Skeletal muscle tissue (tissue), 4 donors: Measurements from ENCODE around the gene BLOC1S1. TPM values are rescaled to one million over a fixed set of nuclear protein-coding genes. Genes with fewer than 3 reads are reported as not detected.
A peak's percentile ranks its signal among the peaks of the same experiment; 100 is the strongest.

Experiments
- H3K27ac ChIP-seq: one replicate; pipeline ENCODE4 v1.7.0; 2013; ENCODE audit warnings: mild to moderate bottlenecking, low read depth, low read length, inconsistent platforms
- H3K27me3 ChIP-seq, 3 donors: one replicate each; pipeline ENCODE4 v1.7.0; 2013; ENCODE audit warnings: low read length in 3 of 3; ENCODE audit not compliant: control insufficient read depth in 3 of 3, insufficient read depth in 3 of 3
- H3K36me3 ChIP-seq, 3 donors: one replicate each; pipeline ENCODE4 v1.7.0; 2013; ENCODE audit warnings: low read length in 3 of 3; ENCODE audit not compliant: control insufficient read depth in 3 of 3, insufficient read depth in 3 of 3
- H3K4me1 ChIP-seq, 3 donors: one replicate each; pipeline ENCODE4 v1.7.0; 2013; ENCODE audit warnings: low read length in 3 of 3, mild to moderate bottlenecking in 3 of 3; ENCODE audit not compliant: control insufficient read depth in 3 of 3, insufficient read depth in 3 of 3
- H3K4me3 ChIP-seq, 3 donors: one replicate each; pipeline ENCODE4 v1.7.0; 2013; ENCODE audit warnings: low read length in 3 of 3
- H3K9ac ChIP-seq, 3 donors: one replicate each; pipeline ENCODE4 v1.7.0; 2013; ENCODE audit warnings: low read length in 3 of 3, mild to moderate bottlenecking in 3 of 3, moderate library complexity in 2 of 3, low read depth in 1 of 3
- H3K9me3 ChIP-seq, 3 donors: one replicate each; pipeline ENCODE4 v1.7.0; 2013; ENCODE audit warnings: low read length in 3 of 3; ENCODE audit not compliant: control insufficient read depth in 3 of 3
- total RNA-seq: library from RNA; depleted of rRNA; stranded (reverse); fragments of >200 nt; gene quantifications from one replicate; pipeline ENCODE4 v1.2.3, GENCODE V29; 2014
- donor health status: Osteomylitis.

The BLOC1S1 gene
- total RNA-seq, 1 donor from 2014 or later, result 42.3 TPM

DNA sequence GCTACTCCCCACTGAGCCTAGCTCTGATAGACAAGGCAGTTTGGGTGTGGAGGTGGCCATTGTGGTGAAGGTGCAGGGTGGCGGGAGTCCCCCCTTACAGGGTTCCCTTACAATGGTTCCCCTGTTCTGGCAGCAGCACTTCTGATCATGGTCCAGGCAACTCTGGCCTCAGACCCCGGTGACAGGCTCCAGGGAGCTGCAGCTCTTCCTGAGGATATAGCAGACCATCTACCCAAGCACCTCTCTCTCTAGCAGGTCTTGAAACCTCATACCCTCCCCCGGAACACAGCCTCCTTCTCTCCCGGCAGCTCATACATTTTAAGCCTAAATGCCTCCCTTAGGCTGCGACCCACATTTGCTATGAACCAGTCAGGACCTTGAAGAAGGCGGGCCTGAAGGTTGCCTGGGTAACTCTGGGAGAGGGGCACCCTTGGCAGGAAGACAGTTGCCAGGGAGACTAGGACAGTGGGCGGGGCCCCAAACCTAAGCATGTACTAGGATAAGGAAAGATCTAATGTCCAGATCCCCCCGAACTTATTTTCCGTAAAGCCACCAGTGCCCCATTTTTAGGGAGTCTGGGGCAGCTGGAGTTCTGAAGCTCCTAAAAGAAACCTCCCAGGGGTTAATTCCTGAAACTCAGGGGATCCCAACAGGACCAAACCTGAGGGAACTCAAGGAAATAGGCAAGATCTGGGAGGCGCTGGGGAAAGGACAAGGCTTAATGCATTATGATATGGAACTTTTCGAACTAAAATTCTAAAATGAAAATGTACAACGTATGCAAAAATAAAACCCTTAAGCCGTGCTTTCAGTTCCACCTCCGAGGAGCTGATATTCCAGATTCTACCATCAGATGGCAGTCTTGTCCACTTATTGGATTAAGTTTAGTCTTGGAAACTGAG lies 22.5 kb downstream of the BLOC1S1 start:
- Histone ChIP-seq H3K4me1 (peaks cover 17 to 22% (median 20%) of the 10 kb centered on the region in 3 donors), H3K27ac (peak overlapping the region; percentile 28), H3K4me3 (peak overlapping the region; percentile 61 to 88 (median 74)), H3K36me3 (no peaks in the 10 kb centered on the region), H3K27me3 (peaks cover 0 to 4% (median 0%) of the 10 kb centered on the region in 3 donors), H3K9ac (peak overlapping the region; percentile 58 to 87 (median 65)), H3K9me3 (no peaks in the 10 kb centered on the region)

DNA sequence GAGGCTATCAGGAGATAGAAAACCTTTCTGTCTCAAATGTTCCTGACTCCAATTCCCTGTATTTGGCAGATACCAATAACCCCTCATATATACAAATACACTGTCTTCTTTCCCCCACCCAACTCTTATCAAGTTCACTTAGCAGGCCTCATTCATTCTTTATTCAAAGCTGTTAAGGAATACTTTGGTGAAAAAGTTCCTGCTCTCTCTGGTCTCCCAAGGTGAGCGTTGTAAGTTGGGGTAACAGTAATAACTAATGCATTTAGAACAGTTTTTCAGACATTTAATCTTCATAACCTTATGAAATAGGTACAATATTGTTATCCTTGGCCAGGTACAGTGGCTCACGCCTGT lies 23.2 kb downstream of the BLOC1S1 start:
- Histone ChIP-seq H3K36me3 (no peaks in the 10 kb centered on the region), H3K4me3 (no peak overlapping the region)

DNA sequence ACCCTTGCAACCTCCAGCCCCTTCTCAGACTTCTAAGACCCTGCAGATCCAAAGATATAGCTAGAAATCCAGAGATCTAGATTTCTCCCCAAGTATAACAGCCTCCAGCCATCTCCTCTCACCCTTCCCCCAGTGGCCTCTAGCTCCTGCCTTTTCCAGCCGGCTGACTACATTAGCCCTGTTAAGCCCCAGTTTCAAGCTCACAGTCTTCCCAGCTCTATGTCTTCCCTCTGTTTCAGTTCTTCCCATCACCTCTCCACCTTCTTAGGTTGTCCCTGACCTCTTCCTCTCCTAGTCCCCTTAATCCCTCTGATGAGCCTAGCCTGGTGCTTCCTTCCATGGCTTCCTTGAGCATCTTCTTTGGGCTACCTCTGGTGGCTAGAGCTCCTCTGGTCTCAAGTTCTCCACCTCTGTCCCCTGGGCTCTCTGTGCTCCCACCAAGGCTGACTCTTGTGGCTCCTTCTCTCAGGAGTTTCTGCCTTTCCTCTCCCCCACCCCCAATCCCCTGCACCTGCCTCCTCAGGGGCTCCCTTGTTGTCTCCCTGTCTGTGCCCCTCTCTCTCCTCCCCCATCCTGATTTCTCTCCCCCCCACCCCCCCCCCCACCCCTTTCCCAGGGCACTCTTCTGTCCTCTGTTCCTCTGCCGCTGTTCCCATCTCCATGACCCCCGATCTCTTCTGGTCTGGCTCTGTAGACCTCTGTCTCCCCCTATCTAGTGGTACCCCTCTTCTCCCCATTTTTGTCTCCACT lies 26.3 kb downstream of the BLOC1S1 start:
- peak overlapping the region in 2 of 3 donors; percentile 40 to 61 for H3K4me3 ChIP-seq
- no peak overlapping the region for H3K27ac ChIP-seq
- peak overlapping the region in 1 of 3 donors; percentile 33 for H3K9ac ChIP-seq

More for the DNA sequence above, 23.2 kb downstream of the BLOC1S1 start:
- peaks cover 23 to 27% (median 27%) of the 10 kb centered on the region in 3 donors for H3K4me1 ChIP-seq
- H3K9ac ChIP-seq, result no peak overlapping the region
- no peak overlapping the region for H3K27ac ChIP-seq
- H3K9me3 ChIP-seq, result no peaks in the 10 kb centered on the region
- H3K27me3 ChIP-seq, result peaks cover 0 to 4% (median 0%) of the 10 kb centered on the region in 3 donors

DNA sequence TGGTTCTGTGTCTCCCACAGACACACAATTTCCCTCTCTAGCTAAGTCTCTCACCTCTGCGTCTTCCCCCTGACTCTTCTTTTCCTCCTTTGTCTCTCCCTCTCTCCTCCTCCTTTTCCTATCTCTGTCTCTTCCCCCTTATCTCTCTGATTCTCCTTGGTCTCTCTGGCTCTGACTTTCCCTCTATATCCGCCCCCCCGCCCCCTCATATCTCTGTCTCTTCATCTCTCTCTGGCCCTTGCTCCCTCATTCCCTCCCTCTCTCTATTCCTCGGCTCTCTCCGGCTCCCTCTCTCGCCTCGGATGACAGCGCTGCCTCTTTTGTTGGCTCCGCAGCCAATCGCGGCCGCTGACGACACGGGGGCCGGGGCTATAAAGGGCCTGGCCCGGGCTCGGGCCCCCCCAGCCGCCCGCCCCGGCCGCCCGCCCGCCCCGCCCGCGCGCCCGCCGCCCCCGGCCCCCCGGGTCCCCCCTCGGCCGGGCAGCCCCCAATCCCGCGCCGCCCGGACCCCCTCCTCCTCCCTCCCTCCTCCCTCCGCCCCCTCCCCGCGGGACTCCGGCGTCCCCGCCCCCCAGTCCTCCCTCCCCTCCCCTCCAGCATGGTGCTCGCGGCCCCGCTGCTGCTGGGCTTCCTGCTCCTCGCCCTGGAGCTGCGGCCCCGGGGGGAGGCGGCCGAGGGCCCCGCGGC lies 27.0 kb downstream of the BLOC1S1 start, which contains the start of gene GDF11:
TSS of gene GDF11 (plus strand) at position 404 of the 687 bp plus-strand sequence. CDS start at position 599, 195 bp downstream.
- Histone ChIP-seq H3K27ac (no peak within 1 kb of the TSS), H3K36me3 (no peaks in the 10 kb centered on the region), H3K9ac (peak within 1 kb of the TSS; percentile 20 to 72 (median 38)), H3K4me3 (peak within 1 kb of the TSS; percentile 66 to 80 (median 76)), H3K4me1 (peaks cover 25 to 34% (median 30%) of the 10 kb centered on the region in 3 donors), H3K9me3 (no peaks in the 10 kb centered on the region), H3K27me3 (peaks cover 0 to 4% (median 0%) of the 10 kb centered on the region in 3 donors)

More for the DNA sequence above, 26.3 kb downstream of the BLOC1S1 start:
- Histone ChIP-seq H3K9me3 (no peaks in the 10 kb centered on the region), H3K27me3 (peaks cover 0 to 4% (median 0%) of the 10 kb centered on the region in 3 donors), H3K36me3 (no peaks in the 10 kb centered on the region), H3K4me1 (peaks cover 32 to 41% (median 36%) of the 10 kb centered on the region in 3 donors)

GRCh38 chr12:55743406-55744339 lies 27.8 kb downstream of the BLOC1S1 start:
- peaks cover 18 to 32% (median 29%) of the 10 kb centered on the region in 3 donors for H3K4me1 ChIP-seq
- peak overlapping the region; percentile 20 to 72 (median 38) for H3K9ac ChIP-seq
- peak overlapping the region; percentile 66 to 80 (median 76) for H3K4me3 ChIP-seq
- no peak overlapping the region for H3K27ac ChIP-seq
- H3K36me3 ChIP-seq, result peaks cover 0 to 1% (median 0%) of the 10 kb centered on the region in 3 donors
- peaks cover 0 to 4% (median 0%) of the 10 kb centered on the region in 3 donors for H3K27me3 ChIP-seq
- no peaks in the 10 kb centered on the region for H3K9me3 ChIP-seq

DNA sequence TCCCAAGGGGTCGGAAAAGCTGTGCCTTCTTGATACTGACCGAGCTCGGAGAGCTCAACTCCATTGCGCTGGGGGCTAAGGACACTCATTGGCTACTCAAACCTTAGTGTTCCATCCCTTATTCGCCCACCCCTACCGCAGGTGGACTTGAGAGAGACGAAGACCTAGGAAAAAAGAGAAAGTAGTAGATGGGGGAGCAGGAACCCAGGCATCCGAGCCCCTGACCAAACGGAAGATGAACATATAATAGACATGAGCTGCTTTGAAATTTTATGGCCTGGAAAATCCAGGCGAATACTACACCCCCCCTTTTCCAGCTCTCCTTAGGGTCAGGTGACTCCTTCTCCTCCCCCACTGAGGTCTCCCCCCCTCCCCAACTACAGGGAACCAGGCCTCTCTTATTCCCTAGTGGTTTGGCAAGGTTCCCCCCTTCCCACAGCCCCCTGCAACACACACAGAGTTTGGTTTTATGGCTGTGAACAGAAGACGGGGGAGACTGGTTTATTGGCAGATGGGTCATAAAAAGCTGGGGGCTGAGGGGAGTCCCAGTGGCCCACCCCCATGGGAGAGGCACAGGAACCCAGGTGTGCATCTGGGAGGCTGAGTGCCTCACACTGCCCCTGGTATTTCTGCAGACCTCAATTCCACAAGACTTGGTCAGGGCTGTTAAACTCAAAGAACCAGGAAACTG lies 28.6 kb downstream of the BLOC1S1 start:
- Histone ChIP-seq H3K9ac (peak overlapping the region in 2 of 3 donors; percentile 45 to 72), H3K9me3 (no peaks in the 10 kb centered on the region), H3K27ac (no peak overlapping the region), H3K4me1 (peaks cover 18 to 32% (median 29%) of the 10 kb centered on the region in 3 donors), H3K36me3 (peaks cover 0 to 6% (median 0%) of the 10 kb centered on the region in 3 donors), H3K27me3 (peaks cover 0 to 4% (median 0%) of the 10 kb centered on the region in 3 donors), H3K4me3 (peak overlapping the region; percentile 56 to 76 (median 66))

DNA sequence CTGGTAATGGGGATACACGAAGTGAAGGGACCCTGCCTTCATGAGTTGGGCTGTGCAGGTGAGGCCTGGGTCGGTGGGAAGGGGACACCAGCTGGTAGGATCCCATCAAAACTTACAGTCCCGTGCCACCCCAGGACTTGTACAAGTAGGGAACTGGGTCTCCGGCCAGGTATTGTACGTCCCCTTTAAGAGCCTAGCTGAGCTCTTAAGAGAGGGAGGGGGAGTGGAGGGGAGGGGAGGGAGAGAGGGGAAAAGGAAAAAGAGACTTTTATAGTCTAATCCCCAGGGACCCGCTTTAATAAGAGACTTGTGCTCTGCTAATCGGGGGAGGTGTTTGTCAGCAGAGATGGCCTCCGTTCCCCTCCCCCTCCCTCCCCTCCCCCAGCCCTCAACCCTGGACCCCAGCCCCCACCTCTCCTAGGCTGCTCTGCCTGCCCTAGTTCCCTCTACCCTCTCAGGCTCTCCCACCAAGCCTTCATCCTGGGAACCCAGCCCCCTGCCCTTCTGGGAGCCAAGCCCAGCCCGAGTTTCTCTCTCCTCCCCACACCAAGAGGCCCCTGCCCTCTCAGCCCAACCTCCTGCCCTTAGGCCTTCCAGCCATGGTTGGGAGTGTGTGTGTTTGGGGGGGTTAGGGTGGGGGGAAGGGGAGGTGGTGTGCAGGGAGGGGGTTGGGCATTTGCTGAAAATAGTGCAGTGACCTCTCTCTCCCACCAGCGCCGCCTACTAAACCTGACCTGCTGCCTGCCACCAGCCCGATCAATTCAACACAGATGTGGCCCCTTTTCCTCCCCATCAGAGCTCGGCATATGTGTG lies 29.7 kb downstream of the BLOC1S1 start:
- H3K4me1 ChIP-seq, result peaks cover 18 to 32% (median 29%) of the 10 kb centered on the region in 3 donors
- H3K27me3 ChIP-seq, result peaks cover 0 to 4% (median 0%) of the 10 kb centered on the region in 3 donors
- H3K4me3 ChIP-seq, result peak overlapping the region in 2 of 3 donors; percentile 7 to 48
- peak overlapping the region in 1 of 3 donors; percentile 45 for H3K9ac ChIP-seq
- no peaks in the 10 kb centered on the region for H3K9me3 ChIP-seq
- H3K36me3 ChIP-seq, result peaks cover 0 to 6% (median 0%) of the 10 kb centered on the region in 3 donors
- peak overlapping the region; percentile 19 for H3K27ac ChIP-seq
